Adrenal gland (tissue), 5 donors: ENCODE data around the gene TLN1.

Source experiments
- CTCF ChIP-seq, 6 experiments: fragments of 450-650 bp in 4 of 6; fragments of 200-600 bp in 2 of 6; sonication (generic) in 1 of 6; IDR thresholded peaks; 1 replicate in 5 of 6; 2 replicates in 1 of 6; pipeline versions ENCODE4 v1.5.1 to v1.8.0; 2016 to 2021; ENCODE audit warnings: antibody characterized with exemption in 6 of 6, mild to moderate bottlenecking in 2 of 6, moderate library complexity in 1 of 6
- POLR2A ChIP-seq, 2 donors: fragments of 450-650 bp; IDR thresholded peaks; one replicate each; pipeline ENCODE4 v1.6.1; 2017; ENCODE audit warnings: antibody characterized with exemption in 2 of 2, mild to moderate bottlenecking in 2 of 2, moderate library complexity in 1 of 2
- donor health status: DM: no; HTN: no; CAD: no.

GRCh38 chr9:35674025-35674361, 58.0 kb downstream of the TLN1 start:
- no peak for TF ChIP-seq CTCF (IDR thresholded peaks at IDR 0.05)
- no peak for TF ChIP-seq POLR2A (IDR thresholded peaks at IDR 0.05)
